ENCODE measurements around the gene SOX15. TPM values are rescaled to one million over a fixed set of nuclear protein-coding genes. Genes with fewer than 3 reads are reported as not detected.

SOX15 gene
- 1 to 10 TPM in 3 of 4 donors, not detected in 1; 1.9 to 2.7 (median 2.4) TPM for total RNA-seq

GRCh38 chr17:7589891-7590691 lies at the start of gene SOX15:
Gene SOX15, minus strand, starts transcription at chr17:7590094. Its CDS starts 418 bp downstream, at chr17:7589676.
- DNase-seq: no peak
- H3K4me3 ChIP-seq: peak within 1 kb of the TSS in 3 of 4 donors; percentile 4 to 47 (median 38)
- H3K9me3 ChIP-seq: no peaks in the 10 kb centered on the region
- peak within 1 kb of the TSS in 3 of 4 donors; percentile 17 to 49 (median 42) for H3K27ac ChIP-seq
- TF ChIP-seq POLR2A (IDR thresholded peaks at IDR 0.05) (no peak), CTCF (IDR thresholded peaks at IDR 0.05) (no peak)
- H3K36me3 ChIP-seq: peaks cover 0 to 55% (median 0%) of the 10 kb centered on the region in 3 donors
- peaks cover 0 to 11% (median 1%) of the 10 kb centered on the region in 4 donors for H3K4me1 ChIP-seq
- H3K27me3 ChIP-seq: no peaks in the 10 kb centered on the region

GRCh38 chr17:7636163-7636562 lies 46.3 kb upstream of the SOX15 start:
- no peaks in the 10 kb centered on the region for H3K27me3 ChIP-seq
- no peak for DNase-seq
- H3K9me3 ChIP-seq: no peaks in the 10 kb centered on the region
- no peaks in the 10 kb centered on the region for H3K4me1 ChIP-seq
- TF ChIP-seq CTCF (IDR thresholded peaks at IDR 0.05) (no peak), POLR2A (IDR thresholded peaks at IDR 0.05) (no peak)
- no peaks in the 10 kb centered on the region for H3K36me3 ChIP-seq
- H3K4me3 ChIP-seq: no peak overlapping the region
- no peak overlapping the region for H3K27ac ChIP-seq

GRCh38 chr17:7634384-7634783 lies 44.5 kb upstream of the SOX15 start:
- Histone ChIP-seq H3K27ac (no peak overlapping the region), H3K4me1 (no peaks in the 10 kb centered on the region), H3K9me3 (no peaks in the 10 kb centered on the region), H3K27me3 (no peaks in the 10 kb centered on the region), H3K36me3 (no peaks in the 10 kb centered on the region), H3K4me3 (no peak overlapping the region)
- TF ChIP-seq POLR2A (IDR thresholded peaks at IDR 0.05) (no peak), CTCF (IDR thresholded peaks at IDR 0.05) (peak in 3 of 6 experiments; percentile 16 to 33 (median 25))
- DNase-seq: no peak

GRCh38 chr17:7633093-7633492 lies 43.2 kb upstream of the SOX15 start:
- Histone ChIP-seq H3K36me3 (no peaks in the 10 kb centered on the region), H3K27me3 (no peaks in the 10 kb centered on the region), H3K4me1 (peaks cover 0 to 3% (median 0%) of the 10 kb centered on the region in 4 donors), H3K4me3 (no peak overlapping the region), H3K27ac (no peak overlapping the region), H3K9me3 (no peaks in the 10 kb centered on the region)
- TF ChIP-seq POLR2A (IDR thresholded peaks at IDR 0.05) (no peak), CTCF (IDR thresholded peaks at IDR 0.05) (no peak)
- DNase-seq: no peak

GRCh38 chr17:7632492-7632894 lies 42.6 kb upstream of the SOX15 start:
- peak in 1 of 3 donors; percentile 54 for DNase-seq
- Histone ChIP-seq H3K9me3 (no peaks in the 10 kb centered on the region), H3K36me3 (no peaks in the 10 kb centered on the region), H3K27ac (no peak overlapping the region), H3K4me1 (peaks cover 0 to 6% (median 0%) of the 10 kb centered on the region in 4 donors), H3K27me3 (no peaks in the 10 kb centered on the region), H3K4me3 (no peak overlapping the region)
- TF ChIP-seq CTCF (IDR thresholded peaks at IDR 0.05) (peak in 5 of 6 experiments; percentile 19 to 48 (median 40)), POLR2A (IDR thresholded peaks at IDR 0.05) (no peak)

All from Peyer's patch (tissue), 4 donors.